Small intestine (tissue), 7 donors: ENCODE results near the gene FAM13A. TPM values are rescaled to one million over a fixed set of nuclear protein-coding genes. Genes with fewer than 3 reads are reported as not detected.

ENCODE experiments used
- DNase-seq, 2 donors: peaks; one replicate each; pipeline versions ENCODE4 v3.0.0 to v3.0.0-alpha.2; 2013
- FAIRE-seq: peaks from 2 replicates; lab custom pipeline; 2012; peaks lifted over from hg19 to GRCh38; lab: Jason Lieb, UNC
- H3K27ac ChIP-seq, 3 donors: one replicate each; pipeline ENCODE4 v1.5.1; 2013; ENCODE audit warnings: low read length in 2 of 3, mild to moderate bottlenecking in 2 of 3, control low read depth in 1 of 3, inconsistent platforms in 1 of 3, low read depth in 1 of 3, moderate library complexity in 1 of 3
- H3K27me3 ChIP-seq, 3 donors: one replicate each; pipeline ENCODE4 v1.6.1; 2013; ENCODE audit warnings: low read length in 3 of 3, inconsistent platforms in 1 of 3; ENCODE audit not compliant: control insufficient read depth in 3 of 3, insufficient read depth in 3 of 3
- H3K36me3 ChIP-seq, 3 donors: one replicate each; pipeline ENCODE4 v1.6.1; 2013; ENCODE audit warnings: low read length in 3 of 3, inconsistent platforms in 1 of 3, low read depth in 1 of 3, mild to moderate bottlenecking in 1 of 3, moderate library complexity in 1 of 3; ENCODE audit not compliant: control insufficient read depth in 3 of 3, insufficient read depth in 2 of 3
- H3K4me1 ChIP-seq, 3 donors: one replicate each; pipeline ENCODE4 v1.6.1; 2013; ENCODE audit warnings: low read length in 2 of 3, inconsistent platforms in 1 of 3, low read depth in 1 of 3, mild to moderate bottlenecking in 1 of 3, moderate library complexity in 1 of 3; ENCODE audit not compliant: control insufficient read depth in 3 of 3, insufficient read depth in 2 of 3
- H3K4me3 ChIP-seq, 3 donors: one replicate each; pipeline ENCODE4 v1.5.1; 2013; ENCODE audit warnings: low read length in 3 of 3, control low read depth in 1 of 3, inconsistent platforms in 1 of 3, low read depth in 1 of 3, mild to moderate bottlenecking in 1 of 3, moderate library complexity in 1 of 3
- H3K9me3 ChIP-seq, 2 donors: one replicate each; pipeline ENCODE4 v1.6.1; 2013; ENCODE audit warnings: low read depth in 1 of 2, low read length in 1 of 2; ENCODE audit not compliant: control insufficient read depth in 2 of 2, insufficient read depth in 1 of 2
- WGBS, 3 donors: extraction: QIAGEN DNeasy Blood & Tissue Kit; methylation state at CpG; one replicate each; pipeline ENCODE4 v1.1.7; 2013; 5-methylcytosine and 5-hydroxymethylcytosine counted together
- polyA plus RNA-seq, 4 donors: library from polyadenylated mRNA; stranded (reverse) in 3 of 4; unstranded in 1 of 4; fragments of 200-250 nt in 3 of 4; fragments of 120-200 nt in 1 of 4; gene quantifications; one replicate each; pipeline versions ENCODE4 v1.2.1 to v1.2.3, GENCODE V29; 2013
- donor health status: healthy with polysubstance abuse.
- donor health status: control.
- donor health status: control.
- donor health status: Bipolar disorder and iron deficiency.
- donor health status: healthy.

The FAM13A gene
- polyA plus RNA-seq, 4 donors: 11.2 to 81.0 (median 58.4) TPM

GRCh38 chr4:89036535-89036934 lies 20.4 kb downstream of the FAM13A start:
- peaks cover 0 to 16% of the 10 kb centered on the region in 2 donors for H3K9me3 ChIP-seq
- H3K27me3 ChIP-seq: no peaks in the 10 kb centered on the region
- H3K4me1 ChIP-seq: no peaks in the 10 kb centered on the region
- H3K27ac ChIP-seq: no peak overlapping the region
- WGBS, 3 donors: 90 to 95% (median 92%) methylated on average over 2 of the region's 2 CpGs
- peaks cover 0 to 3% (median 0%) of the 10 kb centered on the region in 3 donors for H3K36me3 ChIP-seq
- DNase-seq (no peak), FAIRE-seq (no peak)
- no peak overlapping the region for H3K4me3 ChIP-seq

- Histone ChIP-seq H3K27ac (no peak overlapping the region), H3K4me1 (no peaks in the 10 kb centered on the region), H3K4me3 (no peak overlapping the region), H3K9me3 (peaks cover 0 to 7% of the 10 kb centered on the region in 2 donors), H3K27me3 (no peaks in the 10 kb centered on the region), H3K36me3 (no peaks in the 10 kb centered on the region)
- no peak for FAIRE-seq
- DNase-seq: no peak
These were observed 25.7 kb downstream of the FAM13A start for GRCh38 chr4:89031272-89031671.

GRCh38 chr4:89029591-89029990 lies 27.4 kb downstream of the FAM13A start:
- no peak overlapping the region for H3K4me3 ChIP-seq
- WGBS, 3 donors: 71 to 77% (median 75%) methylated on average over 4 of the region's 4 CpGs
- H3K36me3 ChIP-seq: no peaks in the 10 kb centered on the region
- DNase-seq: no peak
- no peak overlapping the region for H3K27ac ChIP-seq
- no peak for FAIRE-seq
- H3K27me3 ChIP-seq: no peaks in the 10 kb centered on the region
- no peaks in the 10 kb centered on the region for H3K9me3 ChIP-seq
- H3K4me1 ChIP-seq: no peaks in the 10 kb centered on the region

GRCh38 chr4:89026542-89026941 lies 30.4 kb downstream of the FAM13A start:
- Histone ChIP-seq H3K9me3 (no peaks in the 10 kb centered on the region), H3K27me3 (no peaks in the 10 kb centered on the region), H3K36me3 (no peaks in the 10 kb centered on the region), H3K4me1 (peaks cover 0 to 17% (median 2%) of the 10 kb centered on the region in 3 donors), H3K4me3 (no peak overlapping the region), H3K27ac (no peak overlapping the region)
- 63 to 75% (median 67%) methylated on average over 3 of the region's 3 CpGs for WGBS, 3 donors
- FAIRE-seq: no peak
- no peak for DNase-seq

GRCh38 chr4:89024051-89024675 lies 32.8 kb downstream of the FAM13A start:
- DNase-seq (peak; percentile 85 to 86), FAIRE-seq (peak; percentile 95)
- H3K27ac ChIP-seq: peak overlapping the region in 1 of 3 donors; percentile 82

GRCh38 chr4:89023140-89023539 lies 33.8 kb downstream of the FAM13A start:
- FAIRE-seq: no peak
- H3K4me3 ChIP-seq: no peak overlapping the region
- DNase-seq: no peak
- no peaks in the 10 kb centered on the region for H3K27me3 ChIP-seq
- peak overlapping the region in 1 of 3 donors; percentile 82 for H3K27ac ChIP-seq
- 0 to 42% (median 38%) methylated on average over 1 of the region's 1 CpG for WGBS, 3 donors
- H3K9me3 ChIP-seq: no peaks in the 10 kb centered on the region
- H3K36me3 ChIP-seq: peaks cover 0 to 12% (median 2%) of the 10 kb centered on the region in 3 donors
- peaks cover 2 to 30% (median 2%) of the 10 kb centered on the region in 3 donors for H3K4me1 ChIP-seq

More at GRCh38 chr4:89024051-89024675, 32.8 kb downstream of the FAM13A start:
- Histone ChIP-seq H3K27me3 (no peaks in the 10 kb centered on the region), H3K36me3 (peaks cover 0 to 4% (median 0%) of the 10 kb centered on the region in 3 donors), H3K4me3 (no peak overlapping the region), H3K9me3 (no peaks in the 10 kb centered on the region), H3K4me1 (peaks cover 2 to 30% (median 2%) of the 10 kb centered on the region in 3 donors)
- 25 to 34% (median 30%) methylated on average over 4 of the region's 4 CpGs for WGBS, 3 donors

- Histone ChIP-seq H3K4me1 (peaks cover 2 to 30% (median 2%) of the 10 kb centered on the region in 3 donors), H3K27me3 (no peaks in the 10 kb centered on the region), H3K4me3 (no peak overlapping the region), H3K9me3 (no peaks in the 10 kb centered on the region), H3K27ac (peak overlapping the region in 1 of 3 donors; percentile 82), H3K36me3 (peaks cover 0 to 13% (median 2%) of the 10 kb centered on the region in 3 donors)
- WGBS, 3 donors: 58 to 79% (median 66%) methylated on average over 7 of the region's 7 CpGs
- FAIRE-seq: no peak
- no peak for DNase-seq
These were observed 34.4 kb downstream of the FAM13A start for GRCh38 chr4:89022426-89023128.

GRCh38 chr4:89021684-89022083 lies 35.3 kb downstream of the FAM13A start:
- peaks cover 2 to 30% (median 2%) of the 10 kb centered on the region in 3 donors for H3K4me1 ChIP-seq
- peak overlapping the region in 2 of 3 donors; percentile 71 to 82 for H3K27ac ChIP-seq
- H3K27me3 ChIP-seq: no peaks in the 10 kb centered on the region
- FAIRE-seq (no peak), DNase-seq (peak; percentile 60 to 69)
- H3K36me3 ChIP-seq: peaks cover 0 to 14% (median 2%) of the 10 kb centered on the region in 3 donors
- H3K4me3 ChIP-seq: no peak overlapping the region
- WGBS, 3 donors: 21 to 56% (median 35%) methylated on average over 2 of the region's 2 CpGs
- no peaks in the 10 kb centered on the region for H3K9me3 ChIP-seq
